Mesendoderm (in vitro differentiated cells): ENCODE measurements around the gene MYOF.
A peak's percentile ranks its signal among the peaks of the same experiment; 100 is the strongest.

Source experiments
- DNase-seq: peaks from one replicate; pipeline ENCODE4 v3.0.0; 2013
- H2AK5ac ChIP-seq: 2 replicates; pipeline ENCODE4 v1.6.1; 2013; ENCODE audit warnings: low read length, inconsistent platforms
- H2BK120ac ChIP-seq: 2 replicates; pipeline ENCODE4 v1.6.1; 2013; ENCODE audit warnings: low read depth, mild to moderate bottlenecking, low read length, moderate library complexity, mixed read lengths
- H2BK15ac ChIP-seq: replicated peaks from 2 replicates; pipeline ENCODE4 v1.6.1; 2013; ENCODE audit warnings: low read depth, mild to moderate bottlenecking, moderate library complexity
- H2BK5ac ChIP-seq: 2 replicates; pipeline ENCODE4 v1.6.1; 2013; ENCODE audit warnings: low read length, inconsistent platforms
- H3K18ac ChIP-seq: 2 replicates; pipeline ENCODE4 v1.6.1; 2013; ENCODE audit warnings: mild to moderate bottlenecking, low read length, mixed read lengths
- H3K23ac ChIP-seq: one replicate; pipeline ENCODE4 v1.6.1; 2013; ENCODE audit warnings: low read length
- H3K27ac ChIP-seq: 2 replicates; pipeline ENCODE4 v1.5.1; 2013; ENCODE audit warnings: low read depth, mild to moderate bottlenecking, inconsistent platforms, low read length, moderate library complexity
- H3K27me3 ChIP-seq: 2 replicates; pipeline ENCODE4 v1.6.1; 2013; ENCODE audit warnings: low read length, control low read depth, mild to moderate bottlenecking, inconsistent platforms; ENCODE audit not compliant: insufficient read depth, poor library complexity
- H3K36me3 ChIP-seq: 2 replicates; pipeline ENCODE4 v1.6.1; 2013; ENCODE audit warnings: low read length, inconsistent platforms; ENCODE audit not compliant: control insufficient read depth, insufficient read depth
- H3K4ac ChIP-seq: one replicate; pipeline ENCODE4 v1.6.1; 2013; ENCODE audit warnings: low read depth, mild to moderate bottlenecking, low read length, moderate library complexity
- H3K4me1 ChIP-seq: 2 replicates; pipeline ENCODE4 v1.6.1; 2013; ENCODE audit warnings: low read depth, low read length, inconsistent platforms; ENCODE audit not compliant: control insufficient read depth
- H3K4me2 ChIP-seq: 2 replicates; pipeline ENCODE4 v1.6.1; 2013; ENCODE audit warnings: low read length
- H3K4me3 ChIP-seq: 2 replicates; pipeline ENCODE4 v1.5.1; 2013; ENCODE audit warnings: mild to moderate bottlenecking, low read length
- H3K56ac ChIP-seq: one replicate; pipeline ENCODE4 v1.6.1; 2013; ENCODE audit warnings: low read length
- H3K79me1 ChIP-seq: 2 replicates; pipeline ENCODE4 v1.6.1; 2013; ENCODE audit warnings: low read length, inconsistent platforms
- H3K79me2 ChIP-seq: 2 replicates; pipeline ENCODE4 v1.6.1; 2013; ENCODE audit warnings: mild to moderate bottlenecking, low read length; ENCODE audit not compliant: control insufficient read depth, insufficient read depth
- H3K9ac ChIP-seq: 2 replicates; pipeline ENCODE4 v1.6.1; 2013; ENCODE audit warnings: low read length, inconsistent platforms
- H4K5ac ChIP-seq: one replicate; pipeline ENCODE4 v1.6.1; 2013; ENCODE audit warnings: low read length
- H4K8ac ChIP-seq: one replicate; pipeline ENCODE4 v1.6.1; 2013; ENCODE audit warnings: low read depth, mild to moderate bottlenecking, control low read depth, low read length, moderate library complexity
- WGBS: extraction: QIAGEN DNeasy Blood & Tissue Kit; methylation state at CpG from one replicate; pipeline ENCODE4 v1.1.7; 2013; ENCODE audit warnings: low lambda C conversion rate, missing lambda C conversion rate; ENCODE audit not compliant: insufficient coverage; ENCODE audit errors: extremely low coverage; 5-methylcytosine and 5-hydroxymethylcytosine counted together

The MYOF gene

DNA sequence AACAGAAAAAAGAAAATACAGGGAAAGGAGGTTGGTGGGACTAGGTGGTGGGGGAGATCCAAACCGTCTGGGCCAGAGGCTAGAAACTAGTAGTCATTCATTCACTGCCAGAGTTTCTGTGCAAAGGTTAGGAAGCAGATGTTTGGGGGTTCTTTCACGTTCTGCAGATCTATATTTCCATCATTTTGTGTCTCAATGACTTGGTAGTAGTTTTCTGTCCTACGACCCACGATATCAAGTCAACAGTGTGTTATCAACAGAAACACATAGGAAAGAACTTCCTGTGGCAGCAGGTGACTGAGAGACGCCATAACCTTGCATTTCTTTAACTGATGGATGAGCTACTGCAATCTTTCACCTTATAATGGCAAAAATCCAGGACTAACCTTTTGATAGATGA is 16.0 kb upstream of the MYOF start:
- no CpG with 5 or more reads among the region's 5 CpGs for WGBS
- no peak overlapping the region for H2AK5ac ChIP-seq
- no peak for DNase-seq
- H3K79me2 ChIP-seq = peaks cover 20% of the 10 kb centered on the region
- H3K4me1 ChIP-seq = peaks cover 5% of the 10 kb centered on the region
- H2BK15ac ChIP-seq = no peak overlapping the region
- no peak overlapping the region for H4K8ac ChIP-seq
- no peak overlapping the region for H3K27ac ChIP-seq
- H2BK120ac ChIP-seq = no peak overlapping the region
- H2BK5ac ChIP-seq = no peak overlapping the region
- H3K27me3 ChIP-seq = no peaks in the 10 kb centered on the region
- no peaks in the 10 kb centered on the region for H3K36me3 ChIP-seq
- H3K56ac ChIP-seq = no peak overlapping the region
- H3K4me3 ChIP-seq = peak overlapping the region; percentile 11
- H3K23ac ChIP-seq = no peak overlapping the region
- H3K18ac ChIP-seq = no peak overlapping the region
- H3K4ac ChIP-seq = no peak overlapping the region
- no peak overlapping the region for H4K5ac ChIP-seq
- H3K4me2 ChIP-seq = peak overlapping the region; percentile 10
- peak overlapping the region; percentile 47 for H3K9ac ChIP-seq
- H3K79me1 ChIP-seq = peaks cover 2% of the 10 kb centered on the region

DNA sequence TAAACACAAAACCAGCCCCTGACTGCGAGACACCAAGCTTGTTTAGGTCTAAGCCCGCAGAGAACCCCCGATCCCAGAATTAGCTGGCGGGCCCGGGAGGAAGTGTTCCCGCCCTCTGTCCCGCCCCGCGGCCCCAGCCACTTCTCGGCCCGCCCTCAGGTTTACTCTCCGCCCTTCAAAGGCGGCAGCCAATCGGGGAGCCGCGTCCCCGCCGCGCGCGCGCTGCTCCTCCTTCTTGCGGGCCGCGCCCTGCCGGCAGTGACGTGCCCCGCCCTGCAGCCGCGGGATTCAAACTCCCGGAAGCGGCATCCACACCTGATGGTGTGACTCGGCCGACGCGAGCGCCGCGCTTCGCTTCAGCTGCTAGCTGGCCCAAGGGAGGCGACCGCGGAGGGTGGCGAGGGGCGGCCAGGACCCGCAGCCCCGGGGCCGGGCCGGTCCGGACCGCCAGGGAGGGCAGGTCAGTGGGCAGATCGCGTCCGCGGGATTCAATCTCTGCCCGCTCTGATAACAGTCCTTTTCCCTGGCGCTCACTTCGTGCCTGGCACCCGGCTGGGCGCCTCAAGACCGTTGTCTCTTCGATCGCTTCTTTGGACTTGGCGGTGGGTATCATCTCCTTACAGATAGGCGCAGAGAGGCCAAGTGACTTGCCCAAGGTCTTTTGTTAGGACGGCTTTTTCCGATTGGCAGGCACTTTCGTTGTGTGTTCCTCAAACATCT is 14.3 kb upstream of the MYOF start, which contains the start of gene CEP55:
Gene CEP55 (plus strand): TSS at position 291 of the 720 bp plus-strand sequence. CDS start 3,440 bp downstream, outside the sequence.
- no CpG with 5 or more reads among the region's 68 CpGs for WGBS
- H3K9ac ChIP-seq = peak within 1 kb of the TSS; percentile 87
- peak within 1 kb of the TSS; percentile 66 for H3K4me3 ChIP-seq
- H3K79me2 ChIP-seq = peaks cover 20% of the 10 kb centered on the region
- H3K56ac ChIP-seq = peak within 1 kb of the TSS; percentile 92
- H4K8ac ChIP-seq = no peak within 1 kb of the TSS
- no peak within 1 kb of the TSS for H2BK15ac ChIP-seq
- no peaks in the 10 kb centered on the region for H3K36me3 ChIP-seq
- peaks cover 9% of the 10 kb centered on the region for H3K4me1 ChIP-seq
- peak within 1 kb of the TSS; percentile 86 for H3K4me2 ChIP-seq
- H4K5ac ChIP-seq = no peak within 1 kb of the TSS
- DNase-seq = peak; percentile 98
- no peak within 1 kb of the TSS for H3K23ac ChIP-seq
- H3K18ac ChIP-seq = peak within 1 kb of the TSS; percentile 20
- H3K27me3 ChIP-seq = no peaks in the 10 kb centered on the region
- peak within 1 kb of the TSS; percentile 7 for H3K4ac ChIP-seq
- H2BK5ac ChIP-seq = peak within 1 kb of the TSS; percentile 57
- H3K79me1 ChIP-seq = no peaks in the 10 kb centered on the region
- H3K27ac ChIP-seq = peak within 1 kb of the TSS; percentile 74
- no peak within 1 kb of the TSS for H2AK5ac ChIP-seq
- no peak within 1 kb of the TSS for H2BK120ac ChIP-seq

DNA sequence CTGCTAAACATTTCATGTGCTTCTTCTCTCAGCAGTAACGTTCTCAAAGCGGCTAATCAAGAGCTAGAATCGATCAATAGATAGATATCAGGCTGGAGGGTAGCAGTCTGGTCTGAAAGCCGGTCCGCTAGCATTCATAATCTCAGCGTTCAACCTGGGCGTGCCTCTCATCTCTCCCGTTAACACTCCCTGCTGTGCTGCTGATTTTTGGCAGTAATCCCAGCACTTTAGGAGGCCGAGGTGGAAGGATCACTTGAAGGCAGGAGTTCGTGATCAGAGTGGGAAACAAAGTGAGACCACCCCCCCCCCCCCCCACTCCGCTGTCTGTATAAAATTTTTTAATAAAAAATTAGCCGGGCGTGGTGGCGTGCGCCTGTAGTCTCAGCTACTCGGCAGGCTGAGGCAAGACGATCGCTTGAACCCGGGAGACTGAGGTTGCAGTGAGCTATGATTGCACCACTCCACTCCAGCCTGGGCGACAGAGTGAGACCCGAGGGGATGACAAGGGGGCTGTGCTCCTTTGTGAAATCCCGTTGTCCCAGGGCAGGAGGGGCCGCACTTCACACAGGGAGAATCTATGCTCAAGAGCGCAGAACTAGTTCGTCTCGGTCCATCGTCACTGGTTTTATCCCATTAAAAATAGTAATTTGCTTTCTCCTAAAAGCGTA is 13.7 kb upstream of the MYOF start:
- Histone ChIP-seq H3K79me2 (peaks cover 20% of the 10 kb centered on the region), H3K4me2 (peak overlapping the region; percentile 86), H2BK5ac (peak overlapping the region; percentile 57), H3K18ac (peak overlapping the region; percentile 20), H3K4me3 (peak overlapping the region; percentile 41), H3K56ac (peak overlapping the region; percentile 89), H3K36me3 (no peaks in the 10 kb centered on the region), H3K4ac (peak overlapping the region; percentile 7), H3K23ac (no peak overlapping the region), H2AK5ac (no peak overlapping the region), H3K4me1 (peaks cover 9% of the 10 kb centered on the region), H2BK15ac (no peak overlapping the region), H4K5ac (no peak overlapping the region), H2BK120ac (no peak overlapping the region), H3K79me1 (no peaks in the 10 kb centered on the region), H3K27me3 (no peaks in the 10 kb centered on the region), H3K27ac (peak overlapping the region; percentile 74), H4K8ac (no peak overlapping the region), H3K9ac (peak overlapping the region; percentile 87)
- WGBS = no CpG with 5 or more reads among the region's 28 CpGs
- DNase-seq = peak; percentile 52

DNA sequence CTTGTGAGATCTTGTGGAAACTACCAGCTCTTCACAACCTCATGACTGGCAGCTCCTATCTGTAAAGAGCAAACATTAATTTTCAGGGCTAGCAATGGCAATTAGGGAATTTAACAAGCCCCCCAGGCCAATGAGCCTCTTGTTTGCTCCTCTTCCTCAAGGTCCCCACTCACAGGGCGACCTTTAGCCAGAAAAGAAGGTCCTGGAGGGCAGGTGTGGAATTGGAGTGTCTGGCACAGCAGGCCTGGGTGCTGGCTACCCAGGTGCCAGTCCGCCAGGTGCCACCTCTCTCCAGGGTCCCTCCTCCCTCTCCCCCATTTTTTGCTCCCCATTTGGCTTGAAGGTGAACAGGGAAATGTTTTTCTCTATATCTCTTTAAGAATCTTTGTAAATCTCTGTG is 12.4 kb upstream of the MYOF start:
- Histone ChIP-seq H2BK120ac (no peak overlapping the region), H3K9ac (no peak overlapping the region), H3K23ac (no peak overlapping the region), H3K56ac (no peak overlapping the region), H3K79me1 (no peaks in the 10 kb centered on the region), H2BK5ac (no peak overlapping the region), H2BK15ac (no peak overlapping the region), H3K27me3 (no peaks in the 10 kb centered on the region), H4K5ac (no peak overlapping the region), H3K4me1 (peaks cover 11% of the 10 kb centered on the region), H3K79me2 (peaks cover 16% of the 10 kb centered on the region), H3K4me2 (no peak overlapping the region), H3K18ac (no peak overlapping the region), H3K36me3 (no peaks in the 10 kb centered on the region), H4K8ac (no peak overlapping the region), H2AK5ac (no peak overlapping the region), H3K4ac (no peak overlapping the region), H3K4me3 (no peak overlapping the region), H3K27ac (no peak overlapping the region)
- no peak for DNase-seq
- WGBS = no CpG with 5 or more reads among the region's 2 CpGs

DNA sequence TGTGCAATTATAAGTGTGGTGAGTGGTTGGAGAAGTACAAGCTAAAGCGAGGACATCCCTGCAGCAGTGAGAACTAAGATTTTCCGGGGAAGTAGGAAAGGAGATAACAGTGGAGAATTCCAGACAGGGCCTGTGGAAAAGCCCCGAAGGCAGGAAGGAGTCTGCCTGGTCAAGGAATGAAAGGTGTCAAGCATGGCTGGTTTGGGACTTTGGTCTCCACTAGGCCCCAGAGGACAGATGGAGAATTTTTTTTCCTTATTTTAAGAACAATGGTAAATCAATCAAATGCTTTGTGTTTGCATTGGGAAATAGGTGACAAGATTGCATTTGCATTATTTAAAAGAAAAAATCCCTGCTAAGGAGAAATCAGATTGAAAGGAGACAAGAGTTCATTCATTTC is 11.0 kb upstream of the MYOF start:
- DNase-seq = peak; percentile 91
- Histone ChIP-seq H2BK120ac (no peak overlapping the region), H3K4me1 (peaks cover 12% of the 10 kb centered on the region), H2BK15ac (no peak overlapping the region), H3K79me2 (peaks cover 10% of the 10 kb centered on the region), H3K27ac (peak overlapping the region; percentile 42), H3K27me3 (no peaks in the 10 kb centered on the region), H2BK5ac (no peak overlapping the region), H3K23ac (no peak overlapping the region), H3K4me3 (no peak overlapping the region), H3K9ac (no peak overlapping the region), H3K4me2 (no peak overlapping the region), H3K79me1 (no peaks in the 10 kb centered on the region), H3K56ac (peak overlapping the region; percentile 71), H4K5ac (peak overlapping the region; percentile 5), H2AK5ac (no peak overlapping the region), H3K18ac (peak overlapping the region; percentile 72), H3K4ac (no peak overlapping the region), H4K8ac (no peak overlapping the region), H3K36me3 (no peaks in the 10 kb centered on the region)
- no CpG with 5 or more reads among the region's 3 CpGs for WGBS
